Sigmoid colon (tissue), 7 donors: ENCODE measurements around the gene ARF6. TPM values are rescaled to one million over a fixed set of nuclear protein-coding genes. Genes with fewer than 3 reads are reported as not detected.

Source experiments
- DNase-seq: peaks from one replicate; pipeline ENCODE4 v3.0.0-alpha.2; 2019
- H3K27ac ChIP-seq, 4 donors: fragments of 200-600 bp; sonication (generic); one replicate each; pipeline ENCODE4 v1.5.1; 2016 to 2019; ENCODE audit warnings: mild to moderate bottlenecking in 1 of 4
- H3K27me3 ChIP-seq, 3 donors: fragments of 200-600 bp; sonication (generic); one replicate each; pipeline ENCODE4 v1.5.1; 2019; ENCODE audit warnings: mild to moderate bottlenecking in 1 of 3
- H3K36me3 ChIP-seq, 4 donors: fragments of 200-600 bp; sonication (generic); one replicate each; pipeline ENCODE4 v1.5.1; 2016 to 2019
- H3K4me1 ChIP-seq, 4 donors: fragments of 200-600 bp; sonication (generic); one replicate each; pipeline ENCODE4 v1.5.1; 2017 to 2019
- H3K4me3 ChIP-seq, 4 donors: fragments of 200-600 bp; sonication (generic); one replicate each; pipeline ENCODE4 v1.5.1; 2017 to 2019; ENCODE audit warnings: mild to moderate bottlenecking in 2 of 4, moderate library complexity in 1 of 4
- H3K9me3 ChIP-seq, 4 donors: fragments of 200-600 bp in 3 of 4; sonication (generic) in 3 of 4; one replicate each; pipeline versions ENCODE4 v1.5.1 to v1.6.1; 2013 to 2019
- EP300 ChIP-seq, 4 donors: sonication (generic); formaldehyde crosslinking; IDR thresholded peaks; one replicate each; pipeline ENCODE4 v1.6.1; 2017; ENCODE audit warnings: antibody characterized with exemption in 4 of 4
- POLR2A ChIP-seq, 2 donors: fragments of 450-650 bp; IDR thresholded peaks; one replicate each; pipeline ENCODE4 v1.6.1; 2016; ENCODE audit warnings: antibody characterized with exemption in 2 of 2, mild to moderate bottlenecking in 2 of 2, moderate library complexity in 2 of 2
- POLR2AphosphoS5 ChIP-seq, 4 donors: sonication (generic); formaldehyde crosslinking; IDR thresholded peaks; one replicate each; pipeline ENCODE4 v1.6.1; 2017; ENCODE audit warnings: antibody characterized with exemption in 4 of 4
- WGBS, 2 donors: extraction: QIAGEN DNeasy Blood & Tissue Kit; methylation state at CpG; one replicate each; pipeline ENCODE4 v1.1.7; 2013; 5-methylcytosine and 5-hydroxymethylcytosine counted together
- intact Hi-C: fragments of 100-400 bp; cut with DNase I; formaldehyde crosslinking; loops from one replicate; pipeline ENCODE4 v1.15.1; 2023
- polyA plus RNA-seq, 3 donors: library from polyadenylated mRNA; stranded (reverse); fragments of 200-250 nt; gene quantifications; one replicate each; pipeline ENCODE4 v1.2.3, GENCODE V29; 2013
- total RNA-seq, 4 donors: library from RNA; depleted of rRNA; stranded (reverse); fragments of >200 nt; gene quantifications; one replicate each; pipeline ENCODE4 v1.1.0, GENCODE V29; 2016
- TF ChIP-seq, protein P1 (sequence below), 4 experiments: fragments of 450-650 bp in 3 of 4; fragments of 200-600 bp in 1 of 4; IDR thresholded peaks; one replicate each; pipeline ENCODE4 v1.5.1; 2016 to 2019; ENCODE audit warnings: antibody characterized with exemption in 4 of 4, mild to moderate bottlenecking in 3 of 4, moderate library complexity in 2 of 4
- donor health status: healthy with polysubstance abuse.
- donor health status: Bipolar disorder and iron deficiency.
- donor health status: healthy.

ARF6 gene
- total and polyA plus RNA-seq, 7 donors, result 33.8 to 117 (median 45.6) TPM

DNA sequence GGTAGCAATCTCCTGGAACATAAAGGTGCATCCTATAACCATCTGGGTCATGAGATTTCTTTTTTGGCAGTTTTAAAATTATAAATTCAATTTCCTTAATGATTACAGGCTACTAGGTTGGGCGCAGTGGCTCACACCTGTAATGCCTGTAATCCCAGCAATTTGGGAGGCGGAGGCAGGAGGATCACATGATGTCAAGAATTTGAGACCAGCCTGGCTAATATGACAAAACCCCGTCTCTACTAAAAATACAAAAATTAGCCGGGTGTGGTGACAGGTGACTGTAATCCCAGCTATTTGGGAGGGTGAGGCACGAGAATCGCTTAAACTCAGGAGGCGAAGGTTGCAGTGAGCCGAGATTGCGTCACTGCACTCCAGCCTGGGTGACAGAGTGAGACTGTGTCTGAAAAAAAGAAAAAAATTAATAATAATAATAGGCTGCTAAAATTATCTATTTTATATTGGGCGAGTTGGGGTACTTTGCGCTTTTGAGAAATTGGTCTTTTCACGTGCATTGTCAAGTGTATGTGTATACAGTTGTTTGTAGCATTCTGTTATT, 17.2 kb upstream of the ARF6 start:
- Histone ChIP-seq H3K27me3 (no peaks in the 10 kb centered on the region), H3K9me3 (no peaks in the 10 kb centered on the region), H3K4me3 (no peak overlapping the region), H3K4me1 (no peaks in the 10 kb centered on the region), H3K36me3 (no peaks in the 10 kb centered on the region), H3K27ac (no peak overlapping the region)
- TF ChIP-seq POLR2AphosphoS5 (IDR thresholded peaks at IDR 0.05) (no peak), POLR2A (IDR thresholded peaks at IDR 0.05) (no peak), EP300 (IDR thresholded peaks at IDR 0.05) (no peak)
- TF ChIP-seq, protein P1, sequence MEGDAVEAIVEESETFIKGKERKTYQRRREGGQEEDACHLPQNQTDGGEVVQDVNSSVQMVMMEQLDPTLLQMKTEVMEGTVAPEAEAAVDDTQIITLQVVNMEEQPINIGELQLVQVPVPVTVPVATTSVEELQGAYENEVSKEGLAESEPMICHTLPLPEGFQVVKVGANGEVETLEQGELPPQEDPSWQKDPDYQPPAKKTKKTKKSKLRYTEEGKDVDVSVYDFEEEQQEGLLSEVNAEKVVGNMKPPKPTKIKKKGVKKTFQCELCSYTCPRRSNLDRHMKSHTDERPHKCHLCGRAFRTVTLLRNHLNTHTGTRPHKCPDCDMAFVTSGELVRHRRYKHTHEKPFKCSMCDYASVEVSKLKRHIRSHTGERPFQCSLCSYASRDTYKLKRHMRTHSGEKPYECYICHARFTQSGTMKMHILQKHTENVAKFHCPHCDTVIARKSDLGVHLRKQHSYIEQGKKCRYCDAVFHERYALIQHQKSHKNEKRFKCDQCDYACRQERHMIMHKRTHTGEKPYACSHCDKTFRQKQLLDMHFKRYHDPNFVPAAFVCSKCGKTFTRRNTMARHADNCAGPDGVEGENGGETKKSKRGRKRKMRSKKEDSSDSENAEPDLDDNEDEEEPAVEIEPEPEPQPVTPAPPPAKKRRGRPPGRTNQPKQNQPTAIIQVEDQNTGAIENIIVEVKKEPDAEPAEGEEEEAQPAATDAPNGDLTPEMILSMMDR (IDR thresholded peaks at IDR 0.05), result no peak
- no peak for DNase-seq
- WGBS, 2 donors, result 62 to 85% methylated on average over 12 of the region's 12 CpGs
- intact Hi-C loops, result no loop called here

DNA sequence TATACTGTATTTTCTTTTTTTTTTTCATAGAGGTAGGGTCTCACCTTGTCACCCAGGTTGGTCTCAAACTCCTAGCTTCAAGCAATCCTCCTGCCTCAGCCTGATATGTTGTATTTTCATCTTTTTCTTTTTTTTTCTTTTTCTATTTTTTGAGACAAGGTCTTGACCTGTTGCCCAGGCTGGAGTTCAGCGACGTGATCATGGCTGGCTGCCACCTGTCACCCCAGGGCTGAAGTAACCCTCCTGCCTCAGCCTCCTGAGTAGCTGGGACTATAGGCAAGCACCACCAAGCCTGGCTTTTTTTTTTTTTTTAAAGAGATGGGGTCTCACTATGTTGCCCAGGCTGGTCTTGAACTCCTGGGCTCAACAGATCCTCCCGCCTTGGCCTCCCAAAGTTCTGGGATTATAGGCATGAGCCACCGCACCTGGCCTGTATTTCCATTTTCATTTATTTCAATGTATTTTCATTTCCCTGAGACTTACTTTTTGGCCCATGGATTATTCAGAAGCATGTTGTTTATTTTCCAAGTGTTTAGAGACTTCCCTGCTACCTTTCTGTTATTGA, 16.2 kb upstream of the ARF6 start:
- Histone ChIP-seq H3K27me3 (no peaks in the 10 kb centered on the region), H3K27ac (no peak overlapping the region), H3K9me3 (no peaks in the 10 kb centered on the region), H3K4me3 (no peak overlapping the region), H3K36me3 (no peaks in the 10 kb centered on the region), H3K4me1 (no peaks in the 10 kb centered on the region)
- no peak for DNase-seq
- TF ChIP-seq, protein P1 (IDR thresholded peaks at IDR 0.05), result no peak
- TF ChIP-seq EP300 (IDR thresholded peaks at IDR 0.05), result no peak
- no peak for TF ChIP-seq POLR2A (IDR thresholded peaks at IDR 0.05)
- TF ChIP-seq POLR2AphosphoS5 (IDR thresholded peaks at IDR 0.05), result no peak
- WGBS, 2 donors, result 67 to 81% methylated on average over 4 of the region's 4 CpGs
- intact Hi-C loops, result no loop called here

DNA sequence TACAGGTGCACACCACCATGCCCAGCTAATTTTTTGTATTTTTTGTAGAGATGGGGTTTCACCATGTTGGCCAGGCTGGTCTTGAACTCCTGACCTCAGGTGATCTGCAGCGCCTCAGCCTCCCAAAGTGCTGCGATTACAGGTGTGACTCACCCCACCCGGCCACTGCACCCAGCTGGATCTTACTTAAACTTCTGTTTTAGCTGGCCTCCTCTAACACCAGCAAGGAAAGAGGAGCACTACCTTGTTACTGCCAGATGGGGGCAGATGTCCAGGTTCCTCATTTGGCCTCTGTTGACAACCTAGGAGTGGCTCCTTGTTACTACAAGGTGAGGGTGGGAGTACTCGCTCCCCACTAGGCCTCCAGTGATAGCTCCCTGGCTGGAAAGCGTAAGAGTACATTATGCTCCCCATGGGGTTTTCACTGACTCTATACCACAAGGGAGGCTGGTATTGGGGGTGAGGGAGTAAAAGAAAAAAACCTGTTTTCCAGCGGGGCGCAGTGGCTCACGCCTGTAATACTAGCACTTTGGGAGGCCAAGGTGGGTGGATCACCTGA, 13.2 kb upstream of the ARF6 start:
- DNase-seq, result no peak
- no peak for TF ChIP-seq POLR2AphosphoS5 (IDR thresholded peaks at IDR 0.05)
- TF ChIP-seq POLR2A (IDR thresholded peaks at IDR 0.05), result no peak
- TF ChIP-seq, protein P1 (IDR thresholded peaks at IDR 0.05), result peak; percentile 19 to 62 (median 55)
- TF ChIP-seq EP300 (IDR thresholded peaks at IDR 0.05), result no peak
- Histone ChIP-seq H3K36me3 (no peaks in the 10 kb centered on the region), H3K9me3 (no peaks in the 10 kb centered on the region), H3K27ac (no peak overlapping the region), H3K4me3 (no peak overlapping the region), H3K4me1 (no peaks in the 10 kb centered on the region), H3K27me3 (no peaks in the 10 kb centered on the region)
- intact Hi-C loops, result no loop called here
- WGBS, 2 donors, result 39 to 64% methylated on average over 8 of the region's 8 CpGs

DNA sequence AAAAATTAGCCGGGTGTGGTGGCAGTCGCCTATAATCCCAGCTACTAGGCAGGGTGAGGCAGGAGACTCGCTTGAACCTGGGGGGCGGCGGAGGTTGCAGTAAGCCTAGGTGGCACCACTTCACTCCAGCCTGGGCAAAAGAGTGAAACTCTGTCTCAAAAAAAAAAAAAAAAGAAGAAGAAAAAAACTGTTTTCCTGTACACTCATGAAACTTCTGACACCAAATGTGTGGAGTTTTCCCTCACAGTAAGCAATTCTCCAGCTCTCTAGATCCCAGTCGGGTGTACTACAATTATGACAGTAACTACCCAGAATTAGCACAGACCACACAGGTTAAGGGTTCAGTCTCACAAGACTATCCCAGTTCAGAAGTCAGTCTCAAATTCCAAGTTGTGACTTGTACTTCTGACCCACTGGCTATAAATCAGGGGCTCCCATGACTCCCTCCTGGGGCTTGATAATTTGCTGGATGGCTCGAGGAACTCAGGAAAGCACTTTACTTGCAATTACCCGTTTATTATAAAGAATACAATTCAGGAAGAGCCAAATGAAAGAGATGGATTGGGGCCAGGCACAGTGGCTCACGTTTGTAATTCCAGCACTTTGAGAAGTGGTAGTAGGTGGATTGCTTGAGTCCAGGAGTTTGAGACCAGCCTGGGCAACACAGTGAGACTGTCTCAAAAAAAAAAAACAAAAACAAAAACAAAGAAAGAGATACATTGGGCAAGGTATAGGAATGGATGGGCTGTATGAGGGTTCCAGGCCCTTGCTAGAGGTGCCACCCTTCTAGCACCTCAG, 12.4 kb upstream of the ARF6 start:
- intact Hi-C loops, result no loop called here
- Histone ChIP-seq H3K36me3 (no peaks in the 10 kb centered on the region), H3K27ac (no peak overlapping the region), H3K27me3 (no peaks in the 10 kb centered on the region), H3K4me1 (no peaks in the 10 kb centered on the region), H3K4me3 (no peak overlapping the region), H3K9me3 (no peaks in the 10 kb centered on the region)
- 18 to 52% methylated on average over 9 of the region's 9 CpGs for WGBS, 2 donors
- TF ChIP-seq, protein P1 (IDR thresholded peaks at IDR 0.05), result no peak
- TF ChIP-seq POLR2AphosphoS5 (IDR thresholded peaks at IDR 0.05) (no peak), POLR2A (IDR thresholded peaks at IDR 0.05) (no peak), EP300 (IDR thresholded peaks at IDR 0.05) (no peak)
- no peak for DNase-seq
